CD14-positive monocyte (primary cell): ENCODE measurements around the gene KRTAP21-3. TPM values are rescaled to one million over a fixed set of nuclear protein-coding genes. Genes with fewer than 3 reads are reported as not detected.

ENCODE experiments used
- DNase-seq, 3 donors: peaks; one replicate each; pipeline ENCODE4 v3.0.0-alpha.2; 2011 to 2022
- H2AFZ ChIP-seq: 2 replicates; pipeline ENCODE4 v1.6.0; 2012; ENCODE audit warnings: mild to moderate bottlenecking, low read depth, low read length, inconsistent platforms; ENCODE audit not compliant: insufficient read depth, poor library complexity, severe bottlenecking
- H3K27ac ChIP-seq, 2 donors: 1 replicate in 1 of 2; 2 replicates in 1 of 2; pipeline ENCODE4 v1.5.1; 2012 to 2013; ENCODE audit warnings: low read length in 2 of 2, control low read depth in 1 of 2, inconsistent platforms in 1 of 2, low read depth in 1 of 2, mild to moderate bottlenecking in 1 of 2
- H3K27me3 ChIP-seq, 2 donors: one replicate each; pipeline versions ENCODE4 v1.6.0 to v1.6.1; 2011 to 2013; ENCODE audit warnings: low read length in 2 of 2; ENCODE audit not compliant: control insufficient read depth in 2 of 2, insufficient read depth in 2 of 2
- H3K36me3 ChIP-seq, 2 donors: replicated peaks in 1 of 2; 1 replicate in 1 of 2; 2 replicates in 1 of 2; pipeline versions ENCODE4 v1.5.1 to v1.6.1; 2012 to 2013; ENCODE audit warnings: low read length in 2 of 2, control low read depth in 1 of 2, inconsistent platforms in 1 of 2, mild to moderate bottlenecking in 1 of 2; ENCODE audit not compliant: insufficient read depth in 2 of 2, control insufficient read depth in 1 of 2
- H3K4me1 ChIP-seq, 2 donors: 1 replicate in 1 of 2; 2 replicates in 1 of 2; pipeline versions ENCODE4 v1.5.1 to v1.6.1; 2012 to 2013; ENCODE audit warnings: low read length in 2 of 2, control low read depth in 1 of 2, inconsistent platforms in 1 of 2, mild to moderate bottlenecking in 1 of 2, moderate library complexity in 1 of 2; ENCODE audit not compliant: insufficient read depth in 2 of 2, control insufficient read depth in 1 of 2
- H3K4me2 ChIP-seq: replicated peaks from 2 replicates; pipeline ENCODE3; 2012; ENCODE audit warnings: low read length, moderate library complexity, mild to moderate bottlenecking; ENCODE audit not compliant: poor library complexity, severe bottlenecking; ENCODE audit errors: extremely low read depth
- H3K4me3 ChIP-seq, 3 experiments: fragments of 200-600 bp in 1 of 3; sonication (generic) in 1 of 3; replicated peaks in 1 of 3; 1 replicate in 2 of 3; 2 replicates in 1 of 3; pipeline ENCODE4 v1.5.1; 2011 to 2013; ENCODE audit warnings: low read length in 3 of 3, mild to moderate bottlenecking in 3 of 3, control low read depth in 2 of 3, low read depth in 2 of 3, inconsistent platforms in 1 of 3, moderate library complexity in 1 of 3
- H3K79me2 ChIP-seq: 2 replicates; pipeline ENCODE4 v1.6.0; 2012; ENCODE audit warnings: mild to moderate bottlenecking, control low read depth, inconsistent platforms, low read length, moderate library complexity; ENCODE audit not compliant: insufficient read depth
- H3K9ac ChIP-seq: 2 replicates; pipeline ENCODE4 v1.6.0; 2017; ENCODE audit warnings: low read length, mild to moderate bottlenecking; ENCODE audit not compliant: insufficient read depth, poor library complexity, severe bottlenecking
- H3K9me3 ChIP-seq, 2 donors: replicated peaks in 1 of 2; 1 replicate in 1 of 2; 2 replicates in 1 of 2; pipeline versions ENCODE4 v1.5.1 to v1.6.1; 2012 to 2013; ENCODE audit warnings: low read length in 2 of 2, control low read depth in 1 of 2; ENCODE audit not compliant: control insufficient read depth in 1 of 2, insufficient read depth in 1 of 2
- H4K20me1 ChIP-seq: 2 replicates; pipeline ENCODE4 v1.6.0; 2012; ENCODE audit warnings: mild to moderate bottlenecking, low read length, control low read depth, moderate library complexity; ENCODE audit not compliant: insufficient read depth
- H3K27ac Mint-ChIP-seq, 7 donors: one replicate each; pipeline ENCODE4 v1.8.0; 2020; ENCODE audit warnings: mild to moderate bottlenecking in 7 of 7, mixed read lengths in 7 of 7, moderate library complexity in 6 of 7, inconsistent platforms in 2 of 7
- H3K27me3 Mint-ChIP-seq, 3 donors: one replicate each; pipeline ENCODE4 v1.8.0; 2021 to 2022; ENCODE audit warnings: low read depth in 3 of 3, mild to moderate bottlenecking in 3 of 3, mixed read lengths in 3 of 3, moderate library complexity in 3 of 3, inconsistent platforms in 1 of 3
- H3K36me3 Mint-ChIP-seq, 2 donors: one replicate each; pipeline ENCODE4 v1.8.0; 2020; ENCODE audit warnings: mixed read lengths in 2 of 2, inconsistent platforms in 1 of 2, mild to moderate bottlenecking in 1 of 2
- H3K4me1 Mint-ChIP-seq: one replicate; pipeline ENCODE4 v1.8.0; 2020; ENCODE audit warnings: mild to moderate bottlenecking, mixed read lengths
- H3K4me3 Mint-ChIP-seq, 2 donors: one replicate each; pipeline ENCODE4 v1.8.0; 2020; ENCODE audit warnings: mild to moderate bottlenecking in 2 of 2, mixed read lengths in 2 of 2, moderate library complexity in 1 of 2
- H3K9me3 Mint-ChIP-seq, 7 donors: one replicate each; pipeline ENCODE4 v1.8.0; 2020 to 2022; ENCODE audit warnings: mixed read lengths in 7 of 7, mild to moderate bottlenecking in 6 of 7, moderate library complexity in 6 of 7, inconsistent platforms in 2 of 7
- WGBS: methylation state at CpG from one replicate; pipeline ENCODE4 v1.1.5; 2013; ENCODE audit warnings: missing lambda C conversion rate; ENCODE audit not compliant: insufficient coverage; 5-methylcytosine and 5-hydroxymethylcytosine counted together
- intact Hi-C, 2 donors: fragments of 100-400 bp; cut with micrococcal nuclease; formaldehyde crosslinking; loops; one replicate each; pipeline versions ENCODE4 v1.15.0 to v1.15.1; 2023
- polyA plus RNA-seq, 3 donors: library from polyadenylated mRNA; depleted of rRNA in 1 of 3; unstranded in 2 of 3; stranded (reverse) in 1 of 3; fragments of 300-500 nt in 2 of 3; fragments of >200 nt in 1 of 3; fragmentation: Illumina TruSeq in 2 of 3; gene quantifications; 1 replicate in 2 of 3; 2 replicates in 1 of 3; pipeline ENCODE4 v1.2.3, GENCODE V29; 2012 to 2021
- TF ChIP-seq, protein P1 (sequence below): fragments of 200-600 bp; IDR thresholded peaks from one replicate; pipeline ENCODE4 v1.8.0; 2022; ENCODE audit warnings: antibody characterized with exemption, mild to moderate bottlenecking

The KRTAP21-3 gene
- polyA plus RNA-seq, 3 donors = not detected

DNA sequence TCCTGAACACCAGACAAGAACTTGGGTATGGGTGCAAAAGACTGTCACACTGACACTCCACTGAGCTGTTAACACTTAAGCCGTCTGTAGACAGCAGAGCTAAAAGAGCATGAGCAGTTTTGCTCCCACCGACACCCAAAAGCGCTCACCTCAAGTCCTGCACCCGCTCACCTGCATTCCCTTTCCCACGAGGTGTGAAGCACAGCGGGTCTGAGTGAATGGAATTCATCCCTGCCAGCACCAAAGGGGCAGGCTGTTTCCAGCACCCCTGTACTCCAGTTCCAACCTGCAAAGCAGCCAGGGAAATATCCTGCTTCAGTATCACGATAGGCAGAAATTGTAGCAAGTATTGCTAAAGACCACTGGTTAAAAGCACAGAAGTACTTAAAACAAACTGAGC is 28.8 kb downstream of the KRTAP21-3 start:
- Mint-ChIP-seq H3K36me3 (no peaks in the 10 kb centered on the region), H3K27me3 (no peaks in the 10 kb centered on the region), H3K9me3 (peaks cover 0 to 18% (median 5%) of the 10 kb centered on the region in 7 donors), H3K4me3 (no peak overlapping the region), H3K4me1 (no peaks in the 10 kb centered on the region), H3K27ac (no peak overlapping the region)
- H3K27ac ChIP-seq = no peak overlapping the region
- DNase-seq = no peak
- peaks cover 8 to 15% of the 10 kb centered on the region in 2 donors for H3K9me3 ChIP-seq
- no peak overlapping the region for H3K9ac ChIP-seq
- H3K27me3 ChIP-seq = no peaks in the 10 kb centered on the region
- 73% methylated on average over 7 of the region's 7 CpGs for WGBS
- H3K4me2 ChIP-seq = no peak overlapping the region
- H3K4me1 ChIP-seq = no peaks in the 10 kb centered on the region
- H3K79me2 ChIP-seq = no peaks in the 10 kb centered on the region
- intact Hi-C loops = no loop called here
- H4K20me1 ChIP-seq = no peaks in the 10 kb centered on the region
- TF ChIP-seq, protein P1, sequence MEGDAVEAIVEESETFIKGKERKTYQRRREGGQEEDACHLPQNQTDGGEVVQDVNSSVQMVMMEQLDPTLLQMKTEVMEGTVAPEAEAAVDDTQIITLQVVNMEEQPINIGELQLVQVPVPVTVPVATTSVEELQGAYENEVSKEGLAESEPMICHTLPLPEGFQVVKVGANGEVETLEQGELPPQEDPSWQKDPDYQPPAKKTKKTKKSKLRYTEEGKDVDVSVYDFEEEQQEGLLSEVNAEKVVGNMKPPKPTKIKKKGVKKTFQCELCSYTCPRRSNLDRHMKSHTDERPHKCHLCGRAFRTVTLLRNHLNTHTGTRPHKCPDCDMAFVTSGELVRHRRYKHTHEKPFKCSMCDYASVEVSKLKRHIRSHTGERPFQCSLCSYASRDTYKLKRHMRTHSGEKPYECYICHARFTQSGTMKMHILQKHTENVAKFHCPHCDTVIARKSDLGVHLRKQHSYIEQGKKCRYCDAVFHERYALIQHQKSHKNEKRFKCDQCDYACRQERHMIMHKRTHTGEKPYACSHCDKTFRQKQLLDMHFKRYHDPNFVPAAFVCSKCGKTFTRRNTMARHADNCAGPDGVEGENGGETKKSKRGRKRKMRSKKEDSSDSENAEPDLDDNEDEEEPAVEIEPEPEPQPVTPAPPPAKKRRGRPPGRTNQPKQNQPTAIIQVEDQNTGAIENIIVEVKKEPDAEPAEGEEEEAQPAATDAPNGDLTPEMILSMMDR = no peak
- no peaks in the 10 kb centered on the region for H3K36me3 ChIP-seq
- H2AFZ ChIP-seq = no peak overlapping the region
- no peak overlapping the region for H3K4me3 ChIP-seq

DNA sequence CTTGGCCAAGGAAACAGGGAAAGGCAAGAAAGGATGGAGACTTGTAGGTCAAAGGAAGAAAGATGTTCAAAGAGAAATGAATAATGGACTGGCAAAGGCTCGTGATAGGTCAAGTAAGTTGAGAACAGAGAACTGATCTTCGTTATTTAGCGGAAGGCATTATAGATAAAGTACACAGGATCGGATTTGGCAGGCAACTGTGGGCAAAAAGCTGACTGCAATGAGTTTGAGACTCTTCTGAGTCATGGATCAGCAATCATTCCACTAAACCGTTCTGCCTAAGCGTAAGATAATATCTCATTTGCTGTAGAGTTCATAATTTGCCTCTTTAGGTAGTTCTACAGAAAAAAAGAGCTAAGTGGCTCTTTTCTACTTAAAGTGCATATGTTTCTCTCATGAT is 34.1 kb downstream of the KRTAP21-3 start:
- H3K4me3 ChIP-seq = no peak overlapping the region
- no peaks in the 10 kb centered on the region for H3K27me3 Mint-ChIP-seq
- H3K27ac ChIP-seq = no peak overlapping the region
- TF ChIP-seq, protein P1 = no peak
- H3K36me3 Mint-ChIP-seq = no peaks in the 10 kb centered on the region
- H3K79me2 ChIP-seq = no peaks in the 10 kb centered on the region
- no peak overlapping the region for H3K4me2 ChIP-seq
- H3K36me3 ChIP-seq = no peaks in the 10 kb centered on the region
- intact Hi-C loops = no loop called here
- 93% methylated on average over 6 of the region's 6 CpGs for WGBS
- no peaks in the 10 kb centered on the region for H3K27me3 ChIP-seq
- no peak overlapping the region for H3K4me3 Mint-ChIP-seq
- H3K4me1 ChIP-seq = no peaks in the 10 kb centered on the region
- H2AFZ ChIP-seq = no peak overlapping the region
- no peak for DNase-seq
- no peaks in the 10 kb centered on the region for H4K20me1 ChIP-seq
- H3K9me3 Mint-ChIP-seq = peaks cover 0 to 15% (median 6%) of the 10 kb centered on the region in 7 donors
- H3K27ac Mint-ChIP-seq = no peak overlapping the region
- no peak overlapping the region for H3K9ac ChIP-seq
- no peaks in the 10 kb centered on the region for H3K4me1 Mint-ChIP-seq
- peaks cover 14 to 24% of the 10 kb centered on the region in 2 donors for H3K9me3 ChIP-seq
